A673 (cell line): ENCODE data around the gene LHPP. TPM values are rescaled to one million over a fixed set of nuclear protein-coding genes. Genes with fewer than 3 reads are reported as not detected.
"Not testable (repeated sequence)": the region's sequence is repeated elsewhere in the genome, so short reads cannot be mapped to it uniquely, and the experiment has no call there.

ENCODE experiments used
- BruUV-seq: library from RNA; stranded (reverse); fragments of 400-500 nt; replicated peaks from 2 replicates; lab custom pipeline; 2021; lab: Mats Ljungman, UMichigan
- CTCF ChIA-PET: fragments of 300-600 bp; sonication (Branson Sonifier 250); formaldehyde crosslinking; loops from one replicate; lab custom pipeline; 2022; ENCODE audit warnings: antibody characterized with exemption; lab: Charles Lee
- POLR2A ChIA-PET: fragments of 300-600 bp; sonication (Branson Sonifier 250); formaldehyde crosslinking; loops from one replicate; lab custom pipeline; 2022; ENCODE audit warnings: antibody characterized with exemption; ENCODE audit not compliant: low non-redundant PET; lab: Charles Lee
- DNase-seq: peaks from one replicate; pipeline ENCODE4 v3.0.0-alpha.2; 2015; ENCODE audit warnings: low spot score
- H3K27ac ChIP-seq: fragments of 200-600 bp; sonication (generic); 2 replicates; pipeline ENCODE4 v1.5.1; 2016; ENCODE audit warnings: mixed run types, low read depth, mild to moderate bottlenecking, mixed read lengths, antibody characterized with exemption, low read length; ENCODE audit not compliant: poor library complexity, severe bottlenecking
- H3K27me3 ChIP-seq: fragments of 200-600 bp; sonication (generic); replicated peaks from 2 replicates; pipeline ENCODE4 v1.6.1; 2017; ENCODE audit warnings: mixed run types, low read depth, mild to moderate bottlenecking, mixed read lengths, antibody characterized with exemption, low read length; ENCODE audit not compliant: insufficient read depth, poor library complexity
- H3K36me3 ChIP-seq: fragments of 200-600 bp; sonication (generic); 2 replicates; pipeline ENCODE4 v1.6.1; 2016; ENCODE audit warnings: mixed run types, mild to moderate bottlenecking, mixed read lengths, antibody characterized with exemption, low read length; ENCODE audit not compliant: insufficient read depth, poor library complexity, severe bottlenecking
- H3K4me1 ChIP-seq: fragments of 200-600 bp; sonication (generic); 2 replicates; pipeline ENCODE4 v1.6.1; 2017; ENCODE audit warnings: mixed run types, mild to moderate bottlenecking, mixed read lengths, antibody characterized with exemption, low read length; ENCODE audit not compliant: insufficient read depth, poor library complexity, severe bottlenecking
- H3K4me3 ChIP-seq: fragments of 200-600 bp; sonication (generic); 2 replicates; pipeline ENCODE4 v1.5.1; 2016; ENCODE audit warnings: low read depth, mixed run types, mild to moderate bottlenecking, mixed read lengths, low read length; ENCODE audit not compliant: poor library complexity, severe bottlenecking
- H3K9me3 ChIP-seq: fragments of 200-600 bp; sonication (generic); 2 replicates; pipeline ENCODE4 v1.6.1; 2016; ENCODE audit warnings: mixed run types, low read depth, mild to moderate bottlenecking, mixed read lengths, antibody characterized with exemption, low read length; ENCODE audit not compliant: poor library complexity, severe bottlenecking
- EZH2 ChIP-seq: fragments of 200-600 bp; sonication (generic); IDR thresholded peaks from 2 replicates; pipeline ENCODE4 v1.6.1; 2017; ENCODE audit warnings: borderline replicate concordance, low read depth, mild to moderate bottlenecking, mixed read lengths, antibody characterized with exemption, low read length; ENCODE audit not compliant: poor library complexity, severe bottlenecking
- intact Hi-C: fragments of 100-400 bp; cut with micrococcal nuclease; formaldehyde crosslinking; loops from one replicate; pipeline ENCODE4 v1.10.0; 2022; ENCODE audit not compliant: unreplicated experiment
- total RNA-seq: library from RNA; stranded (reverse); gene quantifications from 2 replicates; pipeline ENCODE4 v1.2.3, GENCODE V29; 2021
- TF ChIP-seq, protein P1 (sequence below): fragments of 300-800, 200-600 bp; sonication (generic); conservative IDR thresholded peaks from 2 replicates; pipeline ENCODE4 v1.5.1; 2017; ENCODE audit warnings: low read depth, mild to moderate bottlenecking, antibody characterized with exemption, low read length, moderate library complexity, mixed read lengths

LHPP gene
- total RNA-seq, 1 experiment from 2014 or later: 2.3 TPM

DNA sequence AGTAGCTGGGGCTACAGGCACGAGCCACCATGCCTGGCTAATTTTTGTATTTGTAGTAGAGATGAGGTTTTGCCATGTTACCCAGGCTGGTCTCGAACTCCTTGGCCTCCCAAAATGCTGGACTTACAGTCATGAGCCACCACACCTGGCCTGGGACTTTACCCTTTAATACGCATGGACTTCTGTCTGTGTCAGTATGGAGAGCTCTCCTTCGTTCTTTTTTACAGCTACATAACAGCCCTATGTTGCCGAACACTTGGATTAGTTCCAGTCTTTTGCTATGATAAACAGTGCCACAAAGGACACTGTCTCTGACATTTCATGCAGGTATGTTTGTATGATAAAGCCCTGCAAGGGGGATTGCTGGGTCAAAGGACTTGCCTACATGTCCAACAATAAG lies 32.0 kb upstream of the LHPP start:
- POLR2A ChIA-PET: no interaction called here

GRCh38 chr10:124430077-124430476 lies 31.5 kb upstream of the LHPP start:
- no peak for TF ChIP-seq EZH2
- TF ChIP-seq, protein P1, sequence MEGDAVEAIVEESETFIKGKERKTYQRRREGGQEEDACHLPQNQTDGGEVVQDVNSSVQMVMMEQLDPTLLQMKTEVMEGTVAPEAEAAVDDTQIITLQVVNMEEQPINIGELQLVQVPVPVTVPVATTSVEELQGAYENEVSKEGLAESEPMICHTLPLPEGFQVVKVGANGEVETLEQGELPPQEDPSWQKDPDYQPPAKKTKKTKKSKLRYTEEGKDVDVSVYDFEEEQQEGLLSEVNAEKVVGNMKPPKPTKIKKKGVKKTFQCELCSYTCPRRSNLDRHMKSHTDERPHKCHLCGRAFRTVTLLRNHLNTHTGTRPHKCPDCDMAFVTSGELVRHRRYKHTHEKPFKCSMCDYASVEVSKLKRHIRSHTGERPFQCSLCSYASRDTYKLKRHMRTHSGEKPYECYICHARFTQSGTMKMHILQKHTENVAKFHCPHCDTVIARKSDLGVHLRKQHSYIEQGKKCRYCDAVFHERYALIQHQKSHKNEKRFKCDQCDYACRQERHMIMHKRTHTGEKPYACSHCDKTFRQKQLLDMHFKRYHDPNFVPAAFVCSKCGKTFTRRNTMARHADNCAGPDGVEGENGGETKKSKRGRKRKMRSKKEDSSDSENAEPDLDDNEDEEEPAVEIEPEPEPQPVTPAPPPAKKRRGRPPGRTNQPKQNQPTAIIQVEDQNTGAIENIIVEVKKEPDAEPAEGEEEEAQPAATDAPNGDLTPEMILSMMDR: no peak
- ChIA-PET POLR2A (no interaction called here), CTCF (no interaction called here)
- Histone ChIP-seq H3K4me3 (no peak overlapping the region), H3K27ac (no peak overlapping the region), H3K27me3 (peaks cover 44% of the 10 kb centered on the region), H3K9me3 (no peaks in the 10 kb centered on the region), H3K4me1 (no peaks in the 10 kb centered on the region), H3K36me3 (no peaks in the 10 kb centered on the region)
- BruUV-seq: no TSS peak
- intact Hi-C loops: no loop called here
- DNase-seq: no peak

More for the DNA sequence above, 32.0 kb upstream of the LHPP start:
- no TSS peak for BruUV-seq
- intact Hi-C loops: no loop called here
- Histone ChIP-seq H3K4me3 (no peak overlapping the region), H3K27me3 (peaks cover 44% of the 10 kb centered on the region), H3K4me1 (no peaks in the 10 kb centered on the region), H3K36me3 (no peaks in the 10 kb centered on the region), H3K9me3 (no peaks in the 10 kb centered on the region), H3K27ac (no peak overlapping the region)
- no peak for DNase-seq
- CTCF ChIA-PET: no interaction called here
- TF ChIP-seq EZH2: no peak
- TF ChIP-seq, protein P1: no peak

GRCh38 chr10:124433461-124433860 lies 28.2 kb upstream of the LHPP start:
- no peak for DNase-seq
- no peaks in the 10 kb centered on the region for H3K36me3 ChIP-seq
- peaks cover 20% of the 10 kb centered on the region for H3K27me3 ChIP-seq
- H3K4me3 ChIP-seq: no peak overlapping the region
- no TSS peak for BruUV-seq
- intact Hi-C loops: no loop called here
- ChIA-PET POLR2A (no interaction called here), CTCF (interaction anchor here (0.6 kb wide), 1 partner anchor 21 kb away, joined by 6 read pairs; no protein-coding TSS in a partner anchor)
- no peaks in the 10 kb centered on the region for H3K4me1 ChIP-seq
- H3K27ac ChIP-seq: no peak overlapping the region
- H3K9me3 ChIP-seq: no peaks in the 10 kb centered on the region
- TF ChIP-seq, protein P1: no peak
- no peak for TF ChIP-seq EZH2

DNA sequence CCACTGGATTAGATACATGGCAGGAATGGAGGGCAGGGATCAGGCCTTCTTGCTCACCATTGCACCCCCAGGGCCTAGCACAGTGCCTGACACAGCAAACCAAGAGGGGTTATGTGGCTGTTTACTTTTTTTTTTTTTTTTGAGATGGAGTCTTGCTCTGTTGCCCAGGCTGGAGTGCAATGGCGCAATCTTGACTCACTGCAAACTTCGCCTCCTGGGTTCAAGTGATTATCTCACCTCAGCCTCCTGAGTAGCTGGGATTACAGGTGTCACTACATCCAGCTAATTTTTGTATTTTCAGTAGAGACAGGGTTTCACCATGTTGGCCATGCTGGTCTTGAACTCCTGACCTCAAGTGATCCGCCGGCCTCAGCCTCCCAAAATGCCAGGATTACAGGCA lies 25.9 kb upstream of the LHPP start:
- CTCF ChIA-PET, H3K4me1 ChIP-seq, H3K36me3 ChIP-seq, H3K9me3 ChIP-seq, DNase-seq, H3K27ac ChIP-seq, intact Hi-C loops, H3K27me3 ChIP-seq, H3K4me3 ChIP-seq, BruUV-seq: not testable (repeated sequence)
- POLR2A ChIA-PET: interaction anchor here (0.6 kb wide), 1 partner anchor 448 kb away, joined by 3 read pairs; no protein-coding TSS in a partner anchor
